OCI-LY3 (cell line): ENCODE results near the gene CH25H.

Source experiments
- H2AFZ ChIP-seq: fragments of 200-600, 300-600 bp; shearing (Covaris generic); 2 replicates; pipeline ENCODE4 v1.6.0; 2014; ENCODE audit warnings: antibody characterized with exemption, low read depth, low read length
- H3K27ac ChIP-seq: fragments of 200-600, 300-600 bp; sonication (generic); 2 replicates; pipeline ENCODE4 v1.5.1; 2014; ENCODE audit warnings: mild to moderate bottlenecking, low read length, moderate library complexity, mixed read lengths
- H3K27me3 ChIP-seq: fragments of 200-600, 300-600 bp; sonication (generic); 2 replicates; pipeline ENCODE4 v1.6.1; 2014; ENCODE audit warnings: low read depth, low read length, mixed read lengths
- H3K36me3 ChIP-seq: fragments of 200-600, 300-600 bp; sonication (generic); replicated peaks from 2 replicates; pipeline ENCODE3; 2014; ENCODE audit warnings: low read depth, low read length, mixed read lengths
- H3K4me1 ChIP-seq: fragments of 300-600, 200-600 bp; sonication (generic); 2 replicates; pipeline ENCODE4 v1.6.1; 2014; ENCODE audit warnings: low read length, mixed read lengths
- H3K4me2 ChIP-seq: fragments of 200-600, 300-600 bp; sonication (generic); 2 replicates; pipeline ENCODE4 v1.6.1; 2014; ENCODE audit warnings: low read length, mixed read lengths
- H3K4me3 ChIP-seq: fragments of 300-600, 200-600 bp; sonication (generic); 2 replicates; pipeline ENCODE4 v1.5.1; 2014; ENCODE audit warnings: antibody characterized with exemption, mild to moderate bottlenecking, low read length, moderate library complexity
- H3K79me2 ChIP-seq: fragments of 300-600, 200-600 bp; shearing (Covaris generic); 2 replicates; pipeline ENCODE4 v1.6.1; 2014; ENCODE audit warnings: mild to moderate bottlenecking, low read length, mixed read lengths
- H3K9ac ChIP-seq: fragments of 300-600, 200-600 bp; shearing (Covaris generic); 2 replicates; pipeline ENCODE4 v1.6.0; 2014; ENCODE audit warnings: mild to moderate bottlenecking, low read length, moderate library complexity
- H3K9me3 ChIP-seq: fragments of 200-600, 300-600 bp; shearing (Covaris generic); 2 replicates; pipeline ENCODE4 v1.6.1; 2014; ENCODE audit warnings: low read length, mixed read lengths; ENCODE audit not compliant: insufficient read depth
- H4K20me1 ChIP-seq: fragments of 200-600, 300-600 bp; sonication (generic); 2 replicates; pipeline ENCODE4 v1.6.1; 2016; ENCODE audit warnings: low read length, mixed read lengths; ENCODE audit not compliant: insufficient read depth
- EZH2phosphoT487 ChIP-seq: fragments of 200-600 bp; shearing (Covaris generic); IDR thresholded peaks from 2 replicates; pipeline ENCODE4 v1.6.1; 2018; ENCODE audit warnings: antibody characterized with exemption, mixed run types, low read depth
- TF ChIP-seq, protein P1 (sequence below): fragments of 200-600, 300-600 bp; sonication (generic); IDR thresholded peaks from 2 replicates; pipeline ENCODE4 v1.5.1; 2014; ENCODE audit warnings: antibody characterized with exemption, low read length, low read depth

CH25H gene

DNA sequence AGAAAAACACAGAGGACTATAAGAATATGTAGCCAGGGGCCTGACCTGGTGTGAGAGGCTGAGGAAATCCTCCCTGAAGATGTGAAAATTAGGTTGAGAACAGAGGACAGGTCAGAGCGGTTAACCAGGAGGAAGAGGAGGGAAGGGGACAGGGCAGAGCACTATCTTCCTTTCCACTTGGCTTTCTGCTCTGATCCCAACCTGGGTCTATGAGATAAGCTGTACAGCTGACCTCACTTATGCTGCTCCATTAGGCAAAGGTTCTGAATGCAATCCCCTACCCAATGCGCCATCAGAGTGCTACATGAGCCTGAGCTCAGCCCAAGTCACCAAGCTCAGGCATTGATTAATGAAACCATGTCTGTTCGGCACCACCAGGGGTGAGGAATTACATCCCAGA lies 33.9 kb upstream of the CH25H start:
- no peak for TF ChIP-seq EZH2phosphoT487
- TF ChIP-seq, protein P1, sequence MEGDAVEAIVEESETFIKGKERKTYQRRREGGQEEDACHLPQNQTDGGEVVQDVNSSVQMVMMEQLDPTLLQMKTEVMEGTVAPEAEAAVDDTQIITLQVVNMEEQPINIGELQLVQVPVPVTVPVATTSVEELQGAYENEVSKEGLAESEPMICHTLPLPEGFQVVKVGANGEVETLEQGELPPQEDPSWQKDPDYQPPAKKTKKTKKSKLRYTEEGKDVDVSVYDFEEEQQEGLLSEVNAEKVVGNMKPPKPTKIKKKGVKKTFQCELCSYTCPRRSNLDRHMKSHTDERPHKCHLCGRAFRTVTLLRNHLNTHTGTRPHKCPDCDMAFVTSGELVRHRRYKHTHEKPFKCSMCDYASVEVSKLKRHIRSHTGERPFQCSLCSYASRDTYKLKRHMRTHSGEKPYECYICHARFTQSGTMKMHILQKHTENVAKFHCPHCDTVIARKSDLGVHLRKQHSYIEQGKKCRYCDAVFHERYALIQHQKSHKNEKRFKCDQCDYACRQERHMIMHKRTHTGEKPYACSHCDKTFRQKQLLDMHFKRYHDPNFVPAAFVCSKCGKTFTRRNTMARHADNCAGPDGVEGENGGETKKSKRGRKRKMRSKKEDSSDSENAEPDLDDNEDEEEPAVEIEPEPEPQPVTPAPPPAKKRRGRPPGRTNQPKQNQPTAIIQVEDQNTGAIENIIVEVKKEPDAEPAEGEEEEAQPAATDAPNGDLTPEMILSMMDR: no peak
- no peak overlapping the region for H3K9ac ChIP-seq
- H3K27me3 ChIP-seq: no peaks in the 10 kb centered on the region
- no peaks in the 10 kb centered on the region for H4K20me1 ChIP-seq
- no peaks in the 10 kb centered on the region for H3K36me3 ChIP-seq
- H3K4me1 ChIP-seq: peaks cover 63% of the 10 kb centered on the region
- peak overlapping the region; percentile 3; the same call in 1 of the 2 replicates for H3K27ac ChIP-seq
- no peaks in the 10 kb centered on the region for H3K79me2 ChIP-seq
- 0 out of 2 replicates have a peak overlapping the region, but pooled peaks have one; percentile 9 for H3K4me2 ChIP-seq
- no peaks in the 10 kb centered on the region for H3K9me3 ChIP-seq
- no peak overlapping the region for H2AFZ ChIP-seq
- H3K4me3 ChIP-seq: no peak overlapping the region

DNA sequence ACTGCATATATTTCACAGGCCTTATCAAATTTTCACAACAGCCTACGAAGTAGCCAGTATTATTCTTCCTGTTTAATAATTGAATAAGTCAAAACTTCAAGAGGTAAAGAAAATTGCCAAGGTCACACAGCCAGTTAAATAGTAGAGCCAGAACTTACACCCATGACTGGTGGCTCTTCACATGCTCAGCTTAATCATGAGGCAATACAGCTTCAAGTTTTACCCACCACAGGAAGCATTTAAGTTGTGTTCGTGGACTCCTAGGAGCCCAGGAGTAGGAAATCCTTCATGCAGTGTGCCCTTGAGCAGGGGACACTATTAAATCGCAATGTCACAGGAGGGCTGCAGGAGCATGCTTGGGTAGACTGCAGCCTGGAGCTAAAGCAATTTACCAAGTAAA lies 33.4 kb upstream of the CH25H start:
- TF ChIP-seq, protein P1: no peak
- TF ChIP-seq EZH2phosphoT487: no peak
- no peak overlapping the region for H3K27ac ChIP-seq
- no peaks in the 10 kb centered on the region for H3K79me2 ChIP-seq
- no peak overlapping the region for H3K4me3 ChIP-seq
- peaks cover 58% of the 10 kb centered on the region for H3K4me1 ChIP-seq
- no peak overlapping the region for H3K9ac ChIP-seq
- H4K20me1 ChIP-seq: no peaks in the 10 kb centered on the region
- H2AFZ ChIP-seq: no peak overlapping the region
- H3K36me3 ChIP-seq: no peaks in the 10 kb centered on the region
- H3K27me3 ChIP-seq: no peaks in the 10 kb centered on the region
- H3K9me3 ChIP-seq: no peaks in the 10 kb centered on the region
- H3K4me2 ChIP-seq: no peak overlapping the region

DNA sequence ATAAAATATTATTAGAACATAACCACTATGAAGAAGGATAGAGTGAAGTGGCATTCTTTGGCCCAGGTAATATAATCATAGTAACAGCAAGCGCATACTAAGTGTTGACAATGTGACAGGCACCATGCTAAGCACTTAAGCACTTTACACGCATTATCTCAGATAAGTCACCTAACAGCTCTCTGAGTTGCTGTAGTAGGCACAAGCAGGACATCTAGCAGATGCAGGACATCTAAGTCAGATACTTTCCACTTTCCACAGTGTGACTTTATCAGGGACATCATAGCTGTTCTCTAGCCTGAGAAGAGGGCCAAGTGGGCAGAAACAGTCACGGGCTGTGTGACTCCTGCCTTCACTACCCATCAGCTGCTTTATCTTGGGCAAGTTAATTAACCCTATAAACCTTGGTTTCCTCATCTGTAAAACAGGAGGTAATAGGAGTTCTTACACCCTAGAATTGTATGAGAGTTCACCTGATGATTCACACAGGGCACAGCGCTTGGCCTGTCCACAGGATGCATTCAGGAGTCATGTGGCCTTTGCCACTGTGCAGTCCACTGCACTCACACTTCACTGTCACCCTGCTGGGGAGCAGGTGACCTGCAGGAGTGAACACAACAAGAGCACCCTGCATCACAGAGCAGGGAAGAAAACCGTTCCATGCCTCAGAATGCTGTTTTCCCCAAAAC lies 32.0 kb upstream of the CH25H start:
- H3K27ac ChIP-seq: no peak overlapping the region
- no peak overlapping the region for H2AFZ ChIP-seq
- H3K27me3 ChIP-seq: no peaks in the 10 kb centered on the region
- no peak overlapping the region for H3K4me3 ChIP-seq
- no peaks in the 10 kb centered on the region for H3K79me2 ChIP-seq
- no peaks in the 10 kb centered on the region for H3K9me3 ChIP-seq
- TF ChIP-seq, protein P1: no peak
- TF ChIP-seq EZH2phosphoT487: no peak
- no peaks in the 10 kb centered on the region for H3K36me3 ChIP-seq
- H4K20me1 ChIP-seq: no peaks in the 10 kb centered on the region
- no peak overlapping the region for H3K9ac ChIP-seq
- H3K4me2 ChIP-seq: no peak overlapping the region
- peaks cover 45% of the 10 kb centered on the region for H3K4me1 ChIP-seq

DNA sequence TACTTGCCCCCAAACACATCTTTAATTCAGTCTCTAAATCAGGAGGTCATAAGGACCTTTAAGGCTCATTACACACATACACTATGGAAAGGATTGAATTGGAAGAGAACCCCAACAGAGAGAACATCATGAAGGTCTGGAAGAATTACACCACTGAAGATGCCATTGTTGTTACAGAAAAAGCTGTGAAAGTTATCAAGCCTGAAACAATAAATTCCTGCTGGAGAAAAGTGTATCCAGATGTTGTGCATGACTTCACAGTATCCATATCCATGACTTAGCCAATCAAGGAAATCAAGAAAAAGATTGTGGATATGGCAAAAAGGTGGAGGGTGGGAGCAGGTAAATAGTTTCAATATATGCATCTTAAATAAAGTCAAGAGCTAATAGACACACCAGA lies 30.7 kb upstream of the CH25H start:
- Histone ChIP-seq H3K27ac (no peak overlapping the region), H3K9me3 (no peaks in the 10 kb centered on the region), H3K4me1 (peaks cover 32% of the 10 kb centered on the region), H3K4me3 (no peak overlapping the region), H3K9ac (no peak overlapping the region), H3K4me2 (peak overlapping the region; percentile 30; the same call in 1 of the 2 replicates), H3K79me2 (no peaks in the 10 kb centered on the region), H2AFZ (no peak overlapping the region), H3K27me3 (no peaks in the 10 kb centered on the region), H3K36me3 (no peaks in the 10 kb centered on the region), H4K20me1 (no peaks in the 10 kb centered on the region)
- no peak for TF ChIP-seq EZH2phosphoT487
- TF ChIP-seq, protein P1: no peak
